Liver (tissue), 9 donors: ENCODE results near the gene AHI1. TPM values are rescaled to one million over a fixed set of nuclear protein-coding genes. Genes with fewer than 3 reads are reported as not detected.

Source experiments
- DNase-seq: peaks from one replicate; pipeline ENCODE4 v3.0.0-alpha.2; 2017; ENCODE audit warnings: low spot score
- H3K27ac ChIP-seq, 2 donors: one replicate each; pipeline ENCODE4 v1.7.0; 2013; ENCODE audit warnings: inconsistent platforms in 2 of 2, low read length in 2 of 2, control low read depth in 1 of 2, low read depth in 1 of 2, mild to moderate bottlenecking in 1 of 2
- H3K27me3 ChIP-seq, 4 donors: one replicate each; pipeline versions ENCODE4 v1.6.1 to v1.7.0; 2013; ENCODE audit warnings: low read length in 3 of 4, inconsistent platforms in 1 of 4, mild to moderate bottlenecking in 1 of 4, moderate library complexity in 1 of 4; ENCODE audit not compliant: control insufficient read depth in 4 of 4, insufficient read depth in 4 of 4
- H3K36me3 ChIP-seq, 4 donors: one replicate each; pipeline versions ENCODE4 v1.6.1 to v1.7.0; 2013; ENCODE audit warnings: low read length in 3 of 4, mild to moderate bottlenecking in 3 of 4, low read depth in 1 of 4, moderate library complexity in 1 of 4; ENCODE audit not compliant: control insufficient read depth in 4 of 4, insufficient read depth in 3 of 4
- H3K4me1 ChIP-seq, 4 donors: one replicate each; pipeline versions ENCODE4 v1.6.1 to v1.7.0; 2013; ENCODE audit warnings: low read length in 3 of 4, mild to moderate bottlenecking in 3 of 4, moderate library complexity in 1 of 4; ENCODE audit not compliant: control insufficient read depth in 4 of 4, insufficient read depth in 4 of 4
- H3K4me3 ChIP-seq, 3 donors: one replicate each; pipeline versions ENCODE4 v1.6.1 to v1.7.0; 2013; ENCODE audit warnings: low read length in 3 of 3, control low read depth in 1 of 3, low read depth in 1 of 3, mild to moderate bottlenecking in 1 of 3
- H3K9ac ChIP-seq, 2 donors: one replicate each; pipeline ENCODE4 v1.7.0; 2013; ENCODE audit warnings: low read length in 2 of 2, mild to moderate bottlenecking in 2 of 2, moderate library complexity in 2 of 2, control low read depth in 1 of 2, low read depth in 1 of 2
- H3K9me3 ChIP-seq, 4 donors: one replicate each; pipeline versions ENCODE4 v1.6.1 to v1.7.0; 2013; ENCODE audit warnings: low read length in 3 of 4; ENCODE audit not compliant: control insufficient read depth in 4 of 4
- ATF3 ChIP-seq: IDR thresholded peaks from 2 replicates; pipeline ENCODE4 v1.6.1; 2016; ENCODE audit warnings: antibody characterized with exemption
- CTCF ChIP-seq: fragments of 150-350 bp; IDR thresholded peaks from 2 replicates; pipeline ENCODE4 v1.5.1; 2017; ENCODE audit warnings: improper control_type of control experiment, low read depth, low read length; ENCODE audit not compliant: missing input control
- EGR1 ChIP-seq, 2 donors: IDR thresholded peaks; 2 replicates each; pipeline ENCODE4 v1.6.1; 2016 to 2018; ENCODE audit warnings: antibody characterized with exemption in 2 of 2, low read depth in 2 of 2
- FOXA1 ChIP-seq: IDR thresholded peaks from 2 replicates; pipeline ENCODE4 v1.6.1; 2016; ENCODE audit warnings: antibody characterized with exemption
- FOXA2 ChIP-seq: IDR thresholded peaks from 2 replicates; pipeline ENCODE4 v1.6.1; 2016; ENCODE audit warnings: antibody characterized with exemption
- GABPA ChIP-seq, 2 donors: IDR thresholded peaks in 1 of 2; conservative IDR thresholded peaks in 1 of 2; 2 replicates each; pipeline ENCODE4 v1.6.1; 2016; ENCODE audit warnings: antibody characterized with exemption in 2 of 2, mild to moderate bottlenecking in 1 of 2, moderate library complexity in 1 of 2
- HNF4A ChIP-seq, 2 donors: conservative IDR thresholded peaks; 2 replicates each; pipeline ENCODE4 v1.6.1; 2016; ENCODE audit warnings: antibody characterized with exemption in 2 of 2, mild to moderate bottlenecking in 2 of 2
- HNF4G ChIP-seq: IDR thresholded peaks from 2 replicates; pipeline ENCODE4 v1.6.1; 2016; ENCODE audit warnings: antibody characterized with exemption
- JUND ChIP-seq, 2 donors: IDR thresholded peaks; 2 replicates each; pipeline ENCODE4 v1.6.1; 2016; ENCODE audit warnings: antibody characterized with exemption in 2 of 2
- NR2F2 ChIP-seq: IDR thresholded peaks from 2 replicates; pipeline ENCODE4 v1.6.1; 2016; ENCODE audit warnings: antibody characterized with exemption
- RAD21 ChIP-seq, 2 donors: IDR thresholded peaks; 2 replicates each; pipeline ENCODE4 v1.6.1; 2016; ENCODE audit warnings: antibody characterized with exemption in 2 of 2, mild to moderate bottlenecking in 2 of 2
- REST ChIP-seq: IDR thresholded peaks from 2 replicates; pipeline ENCODE4 v1.6.1; 2016; ENCODE audit warnings: antibody characterized with exemption, mild to moderate bottlenecking
- SP1 ChIP-seq: IDR thresholded peaks from 2 replicates; pipeline ENCODE4 v1.6.1; 2018; ENCODE audit warnings: antibody characterized with exemption, mild to moderate bottlenecking
- TAF1 ChIP-seq: conservative IDR thresholded peaks from 2 replicates; pipeline ENCODE4 v1.6.1; 2016; ENCODE audit warnings: antibody characterized with exemption, mild to moderate bottlenecking
- ZBTB33 ChIP-seq: IDR thresholded peaks from 2 replicates; pipeline ENCODE4 v1.6.1; 2016; ENCODE audit warnings: antibody characterized with exemption
- WGBS: extraction: QIAGEN DNeasy Blood & Tissue Kit; methylation state at CpG from one replicate; pipeline ENCODE4 v1.1.7; 2013; 5-methylcytosine and 5-hydroxymethylcytosine counted together
- polyA plus RNA-seq, 2 donors: library from polyadenylated mRNA; stranded (reverse) in 1 of 2; unstranded in 1 of 2; fragments of 200-250 nt in 1 of 2; fragments of >200 nt in 1 of 2; fragmentation: Nextera tagmentation in 1 of 2; extraction: Ambion mirVana in 1 of 2; gene quantifications; one replicate each; pipeline versions ENCODE4 v1.2.1 to v1.2.3, GENCODE V29; 2013 to 2015
- total RNA-seq, 2 donors: library from RNA; depleted of rRNA; stranded (reverse); fragments of >200 nt; gene quantifications; one replicate each; pipeline ENCODE4 v1.2.3, GENCODE V29; 2014
- donor health status: healthy.
- donor health status: healthy.
- donor health status: healthy.
- donor health status: healthy.
- donor health status: healthy.

AHI1 gene
- total and polyA plus RNA-seq, 4 donors: 2.0 to 14.4 (median 9.0) TPM

- peaks cover 1 to 11% (median 4%) of the 10 kb centered on the region in 4 donors for H3K36me3 ChIP-seq
- no peak overlapping the region for H3K9ac ChIP-seq
- H3K4me1 ChIP-seq: no peaks in the 10 kb centered on the region
- no peaks in the 10 kb centered on the region for H3K9me3 ChIP-seq
- TF ChIP-seq EGR1 (IDR thresholded peaks at IDR 0.05; ENCODE audit: low read depth in 2 of 2) (no peak), ZBTB33 (no peak), NR2F2 (no peak), JUND (IDR thresholded peaks at IDR 0.05) (no peak), FOXA2 (no peak), FOXA1 (no peak), TAF1 (no peak), RAD21 (IDR thresholded peaks at IDR 0.05) (no peak)
- no peaks in the 10 kb centered on the region for H3K27me3 ChIP-seq
- no peak for DNase-seq
- H3K4me3 ChIP-seq: no peak overlapping the region
- H3K27ac ChIP-seq: no peak overlapping the region
Observed at GRCh38 chr6:135434991-135435390, 62.5 kb downstream of the AHI1 start.

- no peaks in the 10 kb centered on the region for H3K4me1 ChIP-seq
- H3K36me3 ChIP-seq: peaks cover 1 to 11% (median 4%) of the 10 kb centered on the region in 4 donors
Observed at GRCh38 chr6:135434095-135434494, 63.4 kb downstream of the AHI1 start.

GRCh38 chr6:135428078-135428477, 69.5 kb downstream of the AHI1 start:
- DNase-seq: no peak
- TF ChIP-seq HNF4A (conservative IDR thresholded peaks at IDR 0.05) (no peak), JUND (IDR thresholded peaks at IDR 0.05) (no peak), ZBTB33 (no peak), TAF1 (no peak), SP1 (no peak), REST (no peak), FOXA2 (no peak), EGR1 (IDR thresholded peaks at IDR 0.05; ENCODE audit: low read depth in 2 of 2) (no peak), GABPA (IDR thresholded peaks at IDR 0.05 in 1 of 2, conservative IDR thresholded peaks at IDR 0.05 in 1 of 2) (no peak), RAD21 (IDR thresholded peaks at IDR 0.05) (no peak)

More at GRCh38 chr6:135434095-135434494, 63.4 kb downstream of the AHI1 start:
- Histone ChIP-seq H3K9me3 (no peaks in the 10 kb centered on the region), H3K27me3 (no peaks in the 10 kb centered on the region), H3K9ac (no peak overlapping the region), H3K27ac (no peak overlapping the region), H3K4me3 (no peak overlapping the region)
- WGBS: 85% methylated on average over 1 of the region's 1 CpG
- no peak for DNase-seq
- TF ChIP-seq RAD21 (IDR thresholded peaks at IDR 0.05) (no peak), CTCF (no peak), NR2F2 (no peak), FOXA1 (no peak), GABPA (IDR thresholded peaks at IDR 0.05 in 1 of 2, conservative IDR thresholded peaks at IDR 0.05 in 1 of 2) (no peak), ATF3 (no peak), FOXA2 (no peak), HNF4G (no peak)

More at GRCh38 chr6:135428078-135428477, 69.5 kb downstream of the AHI1 start:
- H3K9ac ChIP-seq: no peak overlapping the region
- H3K27me3 ChIP-seq: no peaks in the 10 kb centered on the region
- no peaks in the 10 kb centered on the region for H3K4me1 ChIP-seq
- H3K27ac ChIP-seq: no peak overlapping the region
- H3K4me3 ChIP-seq: no peak overlapping the region
- H3K36me3 ChIP-seq: peaks cover 0 to 3% (median 0%) of the 10 kb centered on the region in 4 donors
- H3K9me3 ChIP-seq: no peaks in the 10 kb centered on the region
- 98% methylated on average over 2 of the region's 2 CpGs for WGBS
